Esophagus squamous epithelium (tissue), 4 donors: ENCODE results near the gene HBM.

Experiments used
- POLR2A ChIP-seq, 4 donors: fragments of 450-650 bp; IDR thresholded peaks; one replicate each; pipeline ENCODE4 v1.6.1; 2017; ENCODE audit warnings: antibody characterized with exemption in 4 of 4, mild to moderate bottlenecking in 4 of 4, moderate library complexity in 3 of 4
- TF ChIP-seq, protein P1 (sequence below), 6 experiments: fragments of 450-650 bp in 4 of 6; fragments of 200-600 bp in 2 of 6; sonication (generic) in 2 of 6; IDR thresholded peaks; one replicate each; pipeline ENCODE4 v1.5.1; 2016 to 2019; ENCODE audit warnings: antibody characterized with exemption in 6 of 6, mild to moderate bottlenecking in 4 of 6, moderate library complexity in 4 of 6

DNA sequence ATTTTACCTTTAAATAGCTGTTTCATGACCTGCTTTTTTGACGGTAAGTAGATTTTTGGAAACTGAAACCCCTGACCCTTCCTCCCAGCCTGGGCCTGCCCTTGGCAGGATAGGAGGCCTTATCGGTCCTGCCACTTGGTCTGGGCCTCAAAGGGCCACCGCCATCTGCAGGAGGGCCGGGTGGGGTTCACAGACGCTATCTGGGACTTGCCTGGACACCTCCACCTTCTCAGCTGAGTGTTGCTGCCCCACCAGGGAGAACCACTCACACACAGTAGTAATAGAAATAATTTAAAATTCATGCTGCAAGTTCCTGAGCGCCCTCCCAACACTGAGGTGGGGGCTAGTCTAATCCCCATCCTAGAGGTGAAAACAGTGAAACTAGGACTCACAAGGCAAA lies 22.7 kb upstream of the HBM start:
- TF ChIP-seq, protein P1, sequence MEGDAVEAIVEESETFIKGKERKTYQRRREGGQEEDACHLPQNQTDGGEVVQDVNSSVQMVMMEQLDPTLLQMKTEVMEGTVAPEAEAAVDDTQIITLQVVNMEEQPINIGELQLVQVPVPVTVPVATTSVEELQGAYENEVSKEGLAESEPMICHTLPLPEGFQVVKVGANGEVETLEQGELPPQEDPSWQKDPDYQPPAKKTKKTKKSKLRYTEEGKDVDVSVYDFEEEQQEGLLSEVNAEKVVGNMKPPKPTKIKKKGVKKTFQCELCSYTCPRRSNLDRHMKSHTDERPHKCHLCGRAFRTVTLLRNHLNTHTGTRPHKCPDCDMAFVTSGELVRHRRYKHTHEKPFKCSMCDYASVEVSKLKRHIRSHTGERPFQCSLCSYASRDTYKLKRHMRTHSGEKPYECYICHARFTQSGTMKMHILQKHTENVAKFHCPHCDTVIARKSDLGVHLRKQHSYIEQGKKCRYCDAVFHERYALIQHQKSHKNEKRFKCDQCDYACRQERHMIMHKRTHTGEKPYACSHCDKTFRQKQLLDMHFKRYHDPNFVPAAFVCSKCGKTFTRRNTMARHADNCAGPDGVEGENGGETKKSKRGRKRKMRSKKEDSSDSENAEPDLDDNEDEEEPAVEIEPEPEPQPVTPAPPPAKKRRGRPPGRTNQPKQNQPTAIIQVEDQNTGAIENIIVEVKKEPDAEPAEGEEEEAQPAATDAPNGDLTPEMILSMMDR (IDR thresholded peaks at IDR 0.05) = no peak
- no peak for TF ChIP-seq POLR2A (IDR thresholded peaks at IDR 0.05)
